K562 (cell line): ENCODE data around the gene RHOV. TPM values are rescaled to one million over a fixed set of nuclear protein-coding genes. Genes with fewer than 3 reads are reported as not detected.

Source experiments
- ATAC-seq: fragments of 200-7000 bp; cut with Tn5 transposase; 3 replicates; pipeline ENCODE4 v1.9.1; 2020; ENCODE audit warnings: moderate library complexity
- BruUV-seq: library from RNA; stranded (reverse); fragments of 400-500 nt; replicated peaks from 2 replicates; lab custom pipeline; 2021; lab: Mats Ljungman, UMichigan
- CTCF ChIA-PET: fragments of 300-600 bp; formaldehyde crosslinking; extraction: SDS; loops from one replicate; lab custom pipeline; 2021; ENCODE audit warnings: low intra/inter-chr PET ratio; lab: Yijun Ruan, JAX
- POLR2A ChIA-PET: fragments of 300-600, 350-650 bp; sonication (Branson Sonifier 250); formaldehyde crosslinking; extraction: SDS; loops from one replicate; lab custom pipeline; 2021; ENCODE audit warnings: antibody characterized with exemption, inconsistent platforms; lab: Yijun Ruan, JAX
- DNase-seq, 4 experiments: peaks; one replicate each; pipeline versions ENCODE4 v3.0.0 to v3.0.0-alpha.2; 2011 to 2018; ENCODE audit warnings: low spot score in 3 of 4, mixed read lengths in 3 of 4; ENCODE audit errors: extremely low read depth in 1 of 4
- FAIRE-seq: peaks from 2 replicates; lab custom pipeline; 2011; peaks lifted over from hg19 to GRCh38; lab: Jason Lieb, UNC
- H2AFZ ChIP-seq: 2 replicates; pipeline ENCODE4 v1.6.0; 2011; ENCODE audit warnings: low read depth, low read length, control low read depth, inconsistent platforms
- H3K27ac ChIP-seq: fragments of 200-600 bp; 3 replicates; pipeline ENCODE4 v1.8.0; 2011; ENCODE audit warnings: low read depth, mild to moderate bottlenecking, control low read depth, inconsistent platforms, low read length, moderate library complexity, mixed read lengths; ENCODE audit errors: extremely low read depth
- H3K27me3 ChIP-seq, 2 experiments: fragments of 300-600 bp in 1 of 2; 2 replicates in 1 of 2; 3 replicates in 1 of 2; pipeline versions ENCODE4 v1.6.0 to v1.8.0; 2011; ENCODE audit warnings: inconsistent platforms in 2 of 2, low read length in 2 of 2, mild to moderate bottlenecking in 1 of 2, mixed read lengths in 1 of 2, moderate library complexity in 1 of 2; ENCODE audit not compliant: control insufficient read depth in 2 of 2, insufficient read depth in 2 of 2
- H3K36me3 ChIP-seq: fragments of 300-600 bp; 3 replicates; pipeline ENCODE4 v1.8.0; 2011; ENCODE audit warnings: mild to moderate bottlenecking, low read length, inconsistent platforms; ENCODE audit not compliant: control insufficient read depth, insufficient read depth
- H3K4me1 ChIP-seq, 2 experiments: fragments of 200-600 bp in 1 of 2; replicated peaks in 1 of 2; 2 replicates in 1 of 2; 3 replicates in 1 of 2; pipeline versions ENCODE4 v1.5.1 to v1.8.0; 2011; ENCODE audit warnings: inconsistent platforms in 2 of 2, low read length in 2 of 2, mild to moderate bottlenecking in 1 of 2, mixed read lengths in 1 of 2, moderate library complexity in 1 of 2; ENCODE audit not compliant: control insufficient read depth in 2 of 2, insufficient read depth in 2 of 2
- H3K4me2 ChIP-seq: 2 replicates; pipeline ENCODE4 v1.6.1; 2011; ENCODE audit warnings: low read length, control low read depth, inconsistent platforms, mixed read lengths; ENCODE audit not compliant: insufficient read depth
- H3K4me3 ChIP-seq: fragments of 200-600 bp; sonication (generic), shearing (Covaris generic); 2 replicates; pipeline ENCODE4 v1.5.1; 2016; ENCODE audit warnings: control low read depth, inconsistent platforms
- H3K79me2 ChIP-seq: fragments of 200-600 bp; 3 replicates; pipeline ENCODE4 v1.8.0; 2011; ENCODE audit warnings: low read length, inconsistent platforms; ENCODE audit not compliant: control insufficient read depth, insufficient read depth
- H3K9ac ChIP-seq, 2 experiments: 2 replicates each; pipeline versions ENCODE4 v1.6.0 to v1.6.1; 2011; ENCODE audit warnings: low read depth in 2 of 2, low read length in 2 of 2, control low read depth in 1 of 2, inconsistent platforms in 1 of 2, mild to moderate bottlenecking in 1 of 2, mixed read lengths in 1 of 2; ENCODE audit not compliant: insufficient read depth in 1 of 2
- H3K9me1 ChIP-seq: one replicate; pipeline ENCODE4 v1.6.0; 2011; ENCODE audit warnings: inconsistent platforms, mild to moderate bottlenecking, low read length, moderate library complexity; ENCODE audit not compliant: control insufficient read depth, insufficient read depth
- H3K9me3 ChIP-seq: replicated peaks from 2 replicates; pipeline ENCODE4 v1.5.1; 2011; ENCODE audit warnings: low read depth, low read length, inconsistent platforms; ENCODE audit not compliant: control insufficient read depth, insufficient read depth
- H4K20me1 ChIP-seq: replicated peaks from 2 replicates; pipeline ENCODE4 v1.6.1; 2011; ENCODE audit warnings: low read length, inconsistent platforms, mixed read lengths; ENCODE audit not compliant: control insufficient read depth, insufficient read depth
- CREB3 ChIP-seq: fragments of 450-650 bp; conservative IDR thresholded peaks from 2 replicates; pipeline ENCODE4 v1.6.1; 2016; ENCODE audit warnings: missing genetic modification characterization, low read depth, mild to moderate bottlenecking, missing compliant biosample characterization, moderate library complexity
- CTCF ChIP-seq, 3 experiments: IDR thresholded peaks in 2 of 3; conservative IDR thresholded peaks in 1 of 3; 2 replicates each; pipeline ENCODE4 v1.5.1; 2011 to 2012; ENCODE audit warnings: low read length in 3 of 3, mild to moderate bottlenecking in 3 of 3, control low read depth in 2 of 3, improper control_type of control experiment in 1 of 3, inconsistent platforms in 1 of 3, low read depth in 1 of 3, mixed read lengths in 1 of 3, moderate library complexity in 1 of 3; ENCODE audit not compliant: insufficient read depth in 2 of 3
- CXXC5 ChIP-seq: fragments of 250-450 bp; sonication (Bioruptor Pico); IDR thresholded peaks from 2 replicates; pipeline ENCODE4 v1.8.0; 2022; ENCODE audit warnings: inconsistent platforms, mild to moderate bottlenecking, moderate library complexity
- KDM4B ChIP-seq, 2 experiments: fragments of 450-650 bp in 1 of 2; sonication (generic) in 1 of 2; IDR thresholded peaks; 2 replicates each; pipeline ENCODE4 v1.6.1; 2016 to 2017; ENCODE audit warnings: borderline replicate concordance in 2 of 2, antibody characterized with exemption in 1 of 2, low read depth in 1 of 2, mild to moderate bottlenecking in 1 of 2
- KDM5B ChIP-seq: fragments of 200-600 bp; sonication (generic); IDR thresholded peaks from 2 replicates; pipeline ENCODE4 v1.6.1; 2012; ENCODE audit warnings: low read depth, mild to moderate bottlenecking, moderate library complexity, low read length, control low read depth, inconsistent platforms; ENCODE audit not compliant: insufficient replicate concordance
- KLF13 ChIP-seq: fragments of 450-650 bp; IDR thresholded peaks from 2 replicates; pipeline ENCODE4 v1.6.1; 2016; ENCODE audit warnings: missing genetic modification characterization, low read depth, mild to moderate bottlenecking, missing compliant biosample characterization, moderate library complexity, borderline replicate concordance
- NFIC ChIP-seq: fragments of 450-650 bp; IDR thresholded peaks from 2 replicates; pipeline ENCODE4 v1.6.1; 2017; ENCODE audit warnings: mild to moderate bottlenecking, inconsistent platforms
- POLR3G ChIP-seq: IDR thresholded peaks from 2 replicates; pipeline ENCODE4 v1.6.1; 2011; ENCODE audit not compliant: insufficient read length, insufficient replicate concordance; ENCODE audit errors: extremely low read depth
- RBM15 ChIP-seq: fragments of 200-400 bp; formaldehyde crosslinking; IDR thresholded peaks from 2 replicates; pipeline ENCODE4 v1.6.1; 2018; ENCODE audit warnings: mild to moderate bottlenecking, low read length, moderate library complexity; ENCODE audit not compliant: insufficient read depth
- RBM22 ChIP-seq: fragments of 200-400 bp; formaldehyde crosslinking; IDR thresholded peaks from 2 replicates; pipeline ENCODE4 v1.6.1; 2018; ENCODE audit warnings: low read length, low read depth; ENCODE audit not compliant: poor library complexity, severe bottlenecking
- RFX5 ChIP-seq: IDR thresholded peaks from 2 replicates; pipeline ENCODE4 v1.6.1; 2011; ENCODE audit warnings: low read depth, mild to moderate bottlenecking, improper control_type of control experiment, low read length
- SAP30 ChIP-seq: fragments of 200-600 bp; sonication (generic); IDR thresholded peaks from 2 replicates; pipeline ENCODE4 v1.6.1; 2012; ENCODE audit warnings: borderline replicate concordance, low read depth, mild to moderate bottlenecking, moderate library complexity, low read length, control low read depth, inconsistent platforms; ENCODE audit not compliant: insufficient read depth, poor library complexity, severe bottlenecking
- SFPQ ChIP-seq: fragments of 200-400 bp; formaldehyde crosslinking; IDR thresholded peaks from 2 replicates; pipeline ENCODE4 v1.6.1; 2017; ENCODE audit warnings: mild to moderate bottlenecking, low read depth, low read length, moderate library complexity
- TAF15 ChIP-seq: fragments of 200-400 bp; formaldehyde crosslinking; IDR thresholded peaks from 2 replicates; pipeline ENCODE4 v1.6.1; 2017; ENCODE audit warnings: mild to moderate bottlenecking, low read depth, low read length, moderate library complexity
- THAP7 ChIP-seq: fragments of 250-450 bp; sonication (Bioruptor Pico); IDR thresholded peaks from 2 replicates; pipeline ENCODE4 v1.5.0; 2021
- WGBS: fragments of 100-300 bp; shearing (Covaris generic); methylation state at CpG from one replicate; pipeline ENCODE4 v1.1.6; 2016; ENCODE audit warnings: low coverage, mixed read lengths; ENCODE audit not compliant: insufficient coverage; ENCODE audit errors: missing lambda C conversion rate; 5-methylcytosine and 5-hydroxymethylcytosine counted together
- in situ Hi-C: fragments of 300-500 bp; cut with MboI; formaldehyde crosslinking; loops from 4 replicates; pipeline ENCODE4 v1.15.0; 2018; ENCODE audit warnings: inconsistent platforms, mixed read lengths
- intact Hi-C: fragments of 100-400 bp; cut with micrococcal nuclease; formaldehyde crosslinking; loops from 2 replicates; pipeline ENCODE4 v1.14.2; 2022
- polyA plus RNA-seq, 8 experiments: library from polyadenylated mRNA; depleted of rRNA in 4 of 8; stranded (reverse) in 5 of 8; unstranded in 3 of 8; fragments of >200 nt; fragmentation: Nextera tagmentation in 2 of 8; fragmentation: Illumina TruSeq in 1 of 8; extraction: Ambion mirVana in 2 of 8; extraction: Trizol in 1 of 8; gene quantifications; 2 replicates each; pipeline versions ENCODE4 v1.2.1 to v1.2.3, GENCODE V29; 2011 to 2014; ENCODE audit warnings: inconsistent platforms in 1 of 8, missing spikeins in 1 of 8
- total RNA-seq, 7 experiments: library from RNA; depleted of rRNA in 6 of 7; stranded (reverse); fragments of >200 nt in 6 of 7; fragmentation: Illumina TruSeq in 2 of 7; extraction: Trizol in 2 of 7; gene quantifications; 2 replicates each; pipeline versions ENCODE4 v1.2.1 to v1.2.3, GENCODE V29; 2011 to 2021; ENCODE audit warnings: low replicate concordance in 1 of 7

RHOV gene
- total and polyA plus RNA-seq, 9 of the 15 experiments (the other 6 are each of a cell fraction or from before 2014, with no cell fraction given): 0.08 to 2.0 (median 1.1) TPM

GRCh38 chr15:40914486-40914885 is 40.5 kb upstream of the RHOV start:
- Histone ChIP-seq H3K36me3 (no peaks in the 10 kb centered on the region), H3K4me2 (no peak overlapping the region), H3K9ac (no peak overlapping the region; a peak in 1 of 4 replicates), H4K20me1 (no peaks in the 10 kb centered on the region), H3K9me1 (no peaks in the 10 kb centered on the region), H2AFZ (peak overlapping the region; percentile 46), H3K27me3 (no peaks in the 10 kb centered on the region), H3K4me1 (peaks cover 0 to 33% of the 10 kb centered on the region in 2 experiments; a peak in 3 of 5 replicates), H3K27ac (no peak overlapping the region), H3K9me3 (no peaks in the 10 kb centered on the region), H3K79me2 (no peaks in the 10 kb centered on the region), H3K4me3 (no peak overlapping the region)
- POLR2A ChIA-PET: interaction anchor here (0.6 kb wide), 1 partner anchor 972 kb away, joined by 3 read pairs; no protein-coding TSS in a partner anchor
- intact Hi-C loops (loop anchor here (2.0 kb wide), 1 partner anchor 108 kb away; no protein-coding TSS in a partner anchor), in situ Hi-C loops (no loop called here)
- WGBS: 30% methylated on average over 5 of the region's 8 CpGs
- ATAC-seq (peak; percentile 56; the same call in 2 of the 3 replicates), DNase-seq (peak in 1 of 4 experiments; percentile 45), FAIRE-seq (peak; percentile 51)
- no TSS peak for BruUV-seq
- CTCF ChIA-PET: interaction anchor here (0.6 to 1.5 kb wide), 3 partner anchors 104 to 269 kb away, joined by 3 to 8 read pairs (median 3); no protein-coding TSS in a partner anchor
- no peak for TF ChIP-seq CREB3 (tag)
- TF ChIP-seq SAP30: no peak
- no peak for TF ChIP-seq RFX5
- no peak for TF ChIP-seq KDM5B
- TF ChIP-seq SFPQ: no peak
- TF ChIP-seq THAP7 (CRISPR knock-in tag): no peak
- no peak for TF ChIP-seq KDM4B (IDR thresholded peaks at IDR 0.05; ENCODE audit: borderline replicate concordance in 2 of 2, low read depth in 1 of 2)
- no peak for TF ChIP-seq TAF15
- no peak for TF ChIP-seq POLR3G
- no peak for TF ChIP-seq KLF13 (tag)
- TF ChIP-seq CTCF (IDR thresholded peaks at IDR 0.05 in 2 of 3, conservative IDR thresholded peaks at IDR 0.05 in 1 of 3; ENCODE audit: insufficient read depth in 2 of 3, low read depth in 1 of 3, low read length in 3 of 3): peak; percentile 61 to 91 (median 67)
- no peak for TF ChIP-seq NFIC
- TF ChIP-seq RBM22: no peak
- TF ChIP-seq CXXC5 (CRISPR knock-in tag): no peak
- no peak for TF ChIP-seq RBM15
